SW 1271 (cell line): ENCODE measurements around the gene PRKG1.
"Not testable (repeated sequence)": the region's sequence is repeated elsewhere in the genome, so short reads cannot be mapped to it uniquely, and the experiment has no call there.

ENCODE experiments used
- DNase-seq, 2 experiments: peaks; one replicate each; lab custom pipeline; 2025; lab: John Stamatoyannopoulos, UW

The PRKG1 gene

GRCh38 chr10:51656503-51656902 lies 582.2 kb downstream of the PRKG1 start:
- no peak for DNase-seq

GRCh38 chr10:51658000-51658399 lies 583.7 kb downstream of the PRKG1 start:
- no peak for DNase-seq

GRCh38 chr10:51659344-51659743 lies 585.1 kb downstream of the PRKG1 start:
- no peak for DNase-seq

GRCh38 chr10:51663086-51663485 lies 588.8 kb downstream of the PRKG1 start:
- DNase-seq: no peak

GRCh38 chr10:51666456-51666855 lies 592.2 kb downstream of the PRKG1 start:
- no peak for DNase-seq

GRCh38 chr10:51667678-51668335 lies 593.5 kb downstream of the PRKG1 start:
- DNase-seq: no peak

- no peak for DNase-seq
Measured at GRCh38 chr10:51668336-51668689, 594.0 kb downstream of the PRKG1 start.

- DNase-seq: no peak
Measured at GRCh38 chr10:51669041-51669440, 594.8 kb downstream of the PRKG1 start.

GRCh38 chr10:51672039-51672535 lies 597.8 kb downstream of the PRKG1 start:
- no peak for DNase-seq

GRCh38 chr10:51675088-51675487 lies 600.8 kb downstream of the PRKG1 start:
- no peak for DNase-seq

- DNase-seq: no peak
Measured at GRCh38 chr10:51679841-51680240, 605.6 kb downstream of the PRKG1 start.

- DNase-seq: no peak
Measured at GRCh38 chr10:51683031-51683691, 608.9 kb downstream of the PRKG1 start.

GRCh38 chr10:51685768-51686167 lies 611.5 kb downstream of the PRKG1 start:
- no peak for DNase-seq

GRCh38 chr10:51687296-51687695 lies 613.0 kb downstream of the PRKG1 start:
- DNase-seq: no peak

GRCh38 chr10:51688826-51689225 lies 614.5 kb downstream of the PRKG1 start:
- DNase-seq: not testable (repeated sequence)

- DNase-seq: no peak
Measured at GRCh38 chr10:51689536-51689935, 615.2 kb downstream of the PRKG1 start.

GRCh38 chr10:51691135-51691534 lies 616.8 kb downstream of the PRKG1 start:
- DNase-seq: no peak

- no peak for DNase-seq
Measured at GRCh38 chr10:51694086-51694768, 619.9 kb downstream of the PRKG1 start.

- no peak for DNase-seq
Measured at GRCh38 chr10:51696251-51696650, 622.0 kb downstream of the PRKG1 start.

- no peak for DNase-seq
Measured at GRCh38 chr10:51698473-51699063, 624.3 kb downstream of the PRKG1 start.

- no peak for DNase-seq
Measured at GRCh38 chr10:51699145-51699474, 624.8 kb downstream of the PRKG1 start.

GRCh38 chr10:51699475-51700227 lies 625.4 kb downstream of the PRKG1 start, which contains the start of gene CSTF2T:
CSTF2T (minus strand) TSS chr10:51699595; CDS start chr10:51699549, 46 bp downstream.
- peak; percentile 28 to 85 for DNase-seq
